GM23338 (cell line): ENCODE results near the gene KSR2. TPM values are rescaled to one million over a fixed set of nuclear protein-coding genes. Genes with fewer than 3 reads are reported as not detected.

Experiments used
- ATAC-seq: fragments of 200-7000 bp; cut with Tn5 transposase; 3 replicates; pipeline ENCODE4 v1.9.1; 2020
- DNase-seq: peaks from one replicate; pipeline ENCODE4 v3.0.0-alpha.2; 2015; ENCODE audit warnings: low spot score
- H2AFZ ChIP-seq: fragments of 200-600 bp; sonication (generic); 2 replicates; pipeline ENCODE4 v1.8.0; 2016; ENCODE audit warnings: antibody characterized with exemption, mild to moderate bottlenecking, moderate library complexity
- H3F3A ChIP-seq: fragments of 200-600 bp; sonication (generic); replicated peaks from 2 replicates; pipeline ENCODE4 v1.8.0; 2017; ENCODE audit warnings: antibody characterized with exemption, mixed run types, low read depth
- H3K27ac ChIP-seq: fragments of 200-600 bp; sonication (generic); 2 replicates; pipeline ENCODE4 v1.6.1; 2016; ENCODE audit warnings: low read depth
- H3K27me3 ChIP-seq: fragments of 200-600 bp; sonication (generic); 2 replicates; pipeline ENCODE4 v1.8.0; 2016; ENCODE audit warnings: mild to moderate bottlenecking, mixed run types, moderate library complexity; ENCODE audit not compliant: insufficient read depth
- H3K36me3 ChIP-seq: fragments of 200-600 bp; sonication (generic); 2 replicates; pipeline ENCODE4 v1.8.0; 2016; ENCODE audit warnings: mild to moderate bottlenecking; ENCODE audit not compliant: insufficient read depth
- H3K4me1 ChIP-seq: fragments of 200-600 bp; sonication (generic); 2 replicates; pipeline ENCODE4 v1.8.0; 2016; ENCODE audit warnings: mild to moderate bottlenecking, moderate library complexity; ENCODE audit not compliant: insufficient read depth
- H3K4me2 ChIP-seq: fragments of 200-600 bp; sonication (generic); 2 replicates; pipeline ENCODE4 v1.7.1; 2017; ENCODE audit warnings: mixed run types
- H3K4me3 ChIP-seq: fragments of 200-600 bp; sonication (generic); 2 replicates; pipeline ENCODE4 v1.6.1; 2016; ENCODE audit warnings: mixed run types
- H3K79me2 ChIP-seq: fragments of 200-600 bp; sonication (generic); replicated peaks from 2 replicates; pipeline ENCODE4 v1.8.0; 2017; ENCODE audit warnings: mild to moderate bottlenecking; ENCODE audit not compliant: insufficient read depth
- H3K9me2 ChIP-seq: fragments of 200-600 bp; sonication (generic); 2 replicates; pipeline ENCODE4 v1.8.0; 2017; ENCODE audit not compliant: insufficient read depth
- H4K20me1 ChIP-seq: fragments of 200-600 bp; sonication (generic); replicated peaks from 2 replicates; pipeline ENCODE4 v1.8.0; 2017; ENCODE audit warnings: mild to moderate bottlenecking; ENCODE audit not compliant: insufficient read depth
- H3K27ac Mint-ChIP-seq: 2 replicates; pipeline ENCODE4 v1.8.0; 2020; ENCODE audit warnings: inconsistent platforms, mild to moderate bottlenecking, moderate library complexity, mixed read lengths
- H3K27me3 Mint-ChIP-seq: 3 replicates; pipeline ENCODE4 v1.8.0; 2022; ENCODE audit warnings: low read depth, mild to moderate bottlenecking, moderate library complexity, mixed read lengths, inconsistent platforms; ENCODE audit not compliant: insufficient read depth, poor library complexity
- H3K36me3 Mint-ChIP-seq: 3 replicates; pipeline ENCODE4 v1.8.0; 2021; ENCODE audit warnings: low read depth, mild to moderate bottlenecking, inconsistent platforms, moderate library complexity, mixed read lengths
- H3K4me1 Mint-ChIP-seq: 3 replicates; pipeline ENCODE4 v1.8.0; 2020; ENCODE audit warnings: mild to moderate bottlenecking, inconsistent platforms, mixed read lengths
- H3K4me3 Mint-ChIP-seq: 3 replicates; pipeline ENCODE4 v1.8.0; 2021; ENCODE audit warnings: moderate library complexity, mild to moderate bottlenecking, inconsistent platforms, mixed read lengths
- H3K9me3 Mint-ChIP-seq: 3 replicates; pipeline ENCODE4 v1.8.0; 2020; ENCODE audit warnings: moderate library complexity, mild to moderate bottlenecking, inconsistent platforms, mixed read lengths
- CREB1 ChIP-seq: fragments of 250-450 bp; sonication (Bioruptor Pico); IDR thresholded peaks from 2 replicates; pipeline ENCODE4 v1.5.0; 2020; ENCODE audit warnings: low read depth, mild to moderate bottlenecking, moderate library complexity
- EZH2 ChIP-seq: fragments of 200-600 bp; sonication (generic); IDR thresholded peaks from one replicate; pipeline ENCODE4 v1.8.0; 2017; ENCODE audit warnings: antibody characterized with exemption, mild to moderate bottlenecking, low read depth; ENCODE audit not compliant: unreplicated experiment
- EZH2phosphoT487 ChIP-seq: fragments of 200-600 bp; sonication (generic); IDR thresholded peaks from one replicate; pipeline ENCODE4 v1.8.1; 2018; ENCODE audit warnings: antibody characterized with exemption; ENCODE audit not compliant: unreplicated experiment
- JUNB ChIP-seq: IDR thresholded peaks from one replicate; pipeline ENCODE4 v1.6.1; 2016; ENCODE audit warnings: antibody characterized with exemption; ENCODE audit not compliant: unreplicated experiment
- NANOG ChIP-seq: IDR thresholded peaks from 2 replicates; pipeline ENCODE4 v1.6.1; 2016; ENCODE audit warnings: antibody characterized with exemption, borderline replicate concordance
- POLR2AphosphoS5 ChIP-seq: IDR thresholded peaks from 2 replicates; pipeline ENCODE4 v1.6.1; 2016; ENCODE audit warnings: antibody characterized with exemption, low read depth
- STAT1 ChIP-seq: IDR thresholded peaks from one replicate; pipeline ENCODE4 v1.6.1; 2016; ENCODE audit warnings: antibody characterized with exemption; ENCODE audit not compliant: unreplicated experiment
- ZNF114 ChIP-seq: fragments of 250-450 bp; sonication (Bioruptor Pico); IDR thresholded peaks from 2 replicates; pipeline ENCODE4 v1.5.0; 2020; ENCODE audit warnings: mild to moderate bottlenecking, moderate library complexity
- ZNF331 ChIP-seq: fragments of 250-450 bp; sonication (Bioruptor Pico); IDR thresholded peaks from 2 replicates; pipeline ENCODE4 v1.5.0; 2020; ENCODE audit warnings: low read depth, mild to moderate bottlenecking, moderate library complexity
- polyA plus RNA-seq: library from polyadenylated mRNA; unstranded; fragments of >200 nt; fragmentation: Nextera tagmentation; extraction: Ambion mirVana; gene quantifications from 2 replicates; pipeline ENCODE4 v1.2.1, GENCODE V29; 2016
- total RNA-seq: library from RNA; depleted of rRNA; stranded (reverse); fragments of >200 nt; shearing (Covaris generic); gene quantifications from 2 replicates; pipeline ENCODE4 v1.2.3, GENCODE V29; 2014
- TF ChIP-seq, protein P1 (sequence below): fragments of 250-450 bp; sonication (Bioruptor Pico); IDR thresholded peaks from 2 replicates; pipeline ENCODE4 v1.5.0; 2020; ENCODE audit warnings: mild to moderate bottlenecking, moderate library complexity
- TF ChIP-seq, protein P2 (sequence below): IDR thresholded peaks from 2 replicates; pipeline ENCODE4 v1.6.1; 2016; ENCODE audit warnings: antibody characterized with exemption
- TF ChIP-seq, protein P3 (sequence below), 2 experiments: fragments of 200-600 bp in 1 of 2; sonication (generic) in 1 of 2; conservative IDR thresholded peaks; 2 replicates each; pipeline versions ENCODE4 v1.5.1 to v1.6.1; 2016 to 2017; ENCODE audit warnings: antibody characterized with exemption in 2 of 2, low read depth in 2 of 2, mild to moderate bottlenecking in 2 of 2, moderate library complexity in 1 of 2
- TF ChIP-seq, protein P4 (sequence below): IDR thresholded peaks from one replicate; pipeline ENCODE4 v1.6.1; 2018; ENCODE audit warnings: antibody characterized with exemption; ENCODE audit not compliant: unreplicated experiment

Gene KSR2
- total and polyA plus RNA-seq, 2 experiments from 2014 or later = 1.1 to 2.7 TPM

DNA sequence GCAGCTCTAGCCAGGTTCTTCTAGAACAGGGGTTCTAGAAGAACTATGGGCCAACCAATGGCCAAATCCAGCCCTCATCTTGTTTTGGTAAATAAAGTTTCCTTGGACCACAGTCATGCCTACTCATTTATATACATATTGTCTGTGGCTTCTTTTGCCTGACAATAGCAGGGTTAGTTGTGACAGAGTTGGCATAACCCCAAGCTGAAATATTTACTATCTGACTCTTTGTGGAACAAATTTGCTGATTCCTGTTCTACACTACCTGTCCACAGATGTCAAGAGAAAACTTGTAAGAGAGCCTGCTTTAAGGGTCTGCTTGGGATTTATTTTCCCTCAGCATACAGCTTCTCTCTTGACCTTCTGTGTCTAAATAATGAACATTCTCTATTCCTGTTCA lies 289.0 kb downstream of the KSR2 start:
- no peak overlapping the region for H3K4me3 ChIP-seq
- no peak overlapping the region for H2AFZ ChIP-seq
- no peak overlapping the region for H3K27ac Mint-ChIP-seq
- H4K20me1 ChIP-seq = no peaks in the 10 kb centered on the region
- no peak overlapping the region for H3K4me2 ChIP-seq
- H3K27me3 Mint-ChIP-seq = no peaks in the 10 kb centered on the region
- no peaks in the 10 kb centered on the region for H3K27me3 ChIP-seq
- no peaks in the 10 kb centered on the region; the same call in 1 of the 2 replicates for H3K4me1 ChIP-seq
- H3K79me2 ChIP-seq = no peaks in the 10 kb centered on the region
- no peak overlapping the region for H3K27ac ChIP-seq
- peaks cover 11% of the 10 kb centered on the region; the same call in 2 of the 3 replicates for H3K4me1 Mint-ChIP-seq
- no peaks in the 10 kb centered on the region for H3K36me3 Mint-ChIP-seq
- no peak for TF ChIP-seq EZH2phosphoT487
- TF ChIP-seq ZNF114 = no peak
- TF ChIP-seq ZNF331 (CRISPR knock-in tag) = no peak
- TF ChIP-seq NANOG = no peak
- TF ChIP-seq POLR2AphosphoS5 = no peak
- TF ChIP-seq, protein P1, sequence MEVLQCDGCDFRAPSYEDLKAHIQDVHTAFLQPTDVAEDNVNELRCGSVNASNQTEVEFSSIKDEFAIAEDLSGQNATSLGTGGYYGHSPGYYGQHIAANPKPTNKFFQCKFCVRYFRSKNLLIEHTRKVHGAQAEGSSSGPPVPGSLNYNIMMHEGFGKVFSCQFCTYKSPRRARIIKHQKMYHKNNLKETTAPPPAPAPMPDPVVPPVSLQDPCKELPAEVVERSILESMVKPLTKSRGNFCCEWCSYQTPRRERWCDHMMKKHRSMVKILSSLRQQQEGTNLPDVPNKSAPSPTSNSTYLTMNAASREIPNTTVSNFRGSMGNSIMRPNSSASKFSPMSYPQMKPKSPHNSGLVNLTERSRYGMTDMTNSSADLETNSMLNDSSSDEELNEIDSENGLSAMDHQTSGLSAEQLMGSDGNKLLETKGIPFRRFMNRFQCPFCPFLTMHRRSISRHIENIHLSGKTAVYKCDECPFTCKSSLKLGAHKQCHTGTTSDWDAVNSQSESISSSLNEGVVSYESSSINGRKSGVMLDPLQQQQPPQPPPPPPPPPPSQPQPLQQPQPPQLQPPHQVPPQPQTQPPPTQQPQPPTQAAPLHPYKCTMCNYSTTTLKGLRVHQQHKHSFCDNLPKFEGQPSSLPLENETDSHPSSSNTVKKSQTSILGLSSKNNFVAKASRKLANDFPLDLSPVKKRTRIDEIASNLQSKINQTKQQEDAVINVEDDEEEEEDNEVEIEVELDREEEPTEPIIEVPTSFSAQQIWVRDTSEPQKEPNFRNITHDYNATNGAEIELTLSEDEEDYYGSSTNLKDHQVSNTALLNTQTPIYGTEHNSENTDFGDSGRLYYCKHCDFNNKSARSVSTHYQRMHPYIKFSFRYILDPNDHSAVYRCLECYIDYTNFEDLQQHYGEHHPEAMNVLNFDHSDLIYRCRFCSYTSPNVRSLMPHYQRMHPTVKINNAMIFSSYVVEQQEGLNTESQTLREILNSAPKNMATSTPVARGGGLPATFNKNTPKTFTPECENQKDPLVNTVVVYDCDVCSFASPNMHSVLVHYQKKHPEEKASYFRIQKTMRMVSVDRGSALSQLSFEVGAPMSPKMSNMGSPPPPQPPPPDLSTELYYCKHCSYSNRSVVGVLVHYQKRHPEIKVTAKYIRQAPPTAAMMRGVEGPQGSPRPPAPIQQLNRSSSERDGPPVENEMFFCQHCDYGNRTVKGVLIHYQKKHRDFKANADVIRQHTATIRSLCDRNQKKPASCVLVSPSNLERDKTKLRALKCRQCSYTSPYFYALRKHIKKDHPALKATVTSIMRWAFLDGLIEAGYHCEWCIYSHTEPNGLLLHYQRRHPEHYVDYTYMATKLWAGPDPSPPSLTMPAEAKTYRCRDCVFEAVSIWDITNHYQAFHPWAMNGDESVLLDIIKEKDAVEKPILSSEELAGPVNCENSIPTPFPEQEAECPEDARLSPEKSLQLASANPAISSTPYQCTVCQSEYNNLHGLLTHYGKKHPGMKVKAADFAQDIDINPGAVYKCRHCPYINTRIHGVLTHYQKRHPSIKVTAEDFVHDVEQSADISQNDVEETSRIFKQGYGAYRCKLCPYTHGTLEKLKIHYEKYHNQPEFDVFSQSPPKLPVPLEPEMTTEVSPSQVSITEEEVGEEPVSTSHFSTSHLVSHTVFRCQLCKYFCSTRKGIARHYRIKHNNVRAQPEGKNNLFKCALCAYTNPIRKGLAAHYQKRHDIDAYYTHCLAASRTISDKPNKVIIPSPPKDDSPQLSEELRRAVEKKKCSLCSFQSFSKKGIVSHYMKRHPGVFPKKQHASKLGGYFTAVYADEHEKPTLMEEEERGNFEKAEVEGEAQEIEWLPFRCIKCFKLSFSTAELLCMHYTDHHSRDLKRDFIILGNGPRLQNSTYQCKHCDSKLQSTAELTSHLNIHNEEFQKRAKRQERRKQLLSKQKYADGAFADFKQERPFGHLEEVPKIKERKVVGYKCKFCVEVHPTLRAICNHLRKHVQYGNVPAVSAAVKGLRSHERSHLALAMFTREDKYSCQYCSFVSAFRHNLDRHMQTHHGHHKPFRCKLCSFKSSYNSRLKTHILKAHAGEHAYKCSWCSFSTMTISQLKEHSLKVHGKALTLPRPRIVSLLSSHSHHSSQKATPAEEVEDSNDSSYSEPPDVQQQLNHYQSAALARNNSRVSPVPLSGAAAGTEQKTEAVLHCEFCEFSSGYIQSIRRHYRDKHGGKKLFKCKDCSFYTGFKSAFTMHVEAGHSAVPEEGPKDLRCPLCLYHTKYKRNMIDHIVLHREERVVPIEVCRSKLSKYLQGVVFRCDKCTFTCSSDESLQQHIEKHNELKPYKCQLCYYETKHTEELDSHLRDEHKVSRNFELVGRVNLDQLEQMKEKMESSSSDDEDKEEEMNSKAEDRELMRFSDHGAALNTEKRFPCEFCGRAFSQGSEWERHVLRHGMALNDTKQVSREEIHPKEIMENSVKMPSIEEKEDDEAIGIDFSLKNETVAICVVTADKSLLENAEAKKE (CRISPR knock-in tag) = no peak
- TF ChIP-seq JUNB = no peak
- TF ChIP-seq CREB1 (CRISPR knock-in tag) = no peak
- no peak for TF ChIP-seq EZH2
- TF ChIP-seq, protein P2, sequence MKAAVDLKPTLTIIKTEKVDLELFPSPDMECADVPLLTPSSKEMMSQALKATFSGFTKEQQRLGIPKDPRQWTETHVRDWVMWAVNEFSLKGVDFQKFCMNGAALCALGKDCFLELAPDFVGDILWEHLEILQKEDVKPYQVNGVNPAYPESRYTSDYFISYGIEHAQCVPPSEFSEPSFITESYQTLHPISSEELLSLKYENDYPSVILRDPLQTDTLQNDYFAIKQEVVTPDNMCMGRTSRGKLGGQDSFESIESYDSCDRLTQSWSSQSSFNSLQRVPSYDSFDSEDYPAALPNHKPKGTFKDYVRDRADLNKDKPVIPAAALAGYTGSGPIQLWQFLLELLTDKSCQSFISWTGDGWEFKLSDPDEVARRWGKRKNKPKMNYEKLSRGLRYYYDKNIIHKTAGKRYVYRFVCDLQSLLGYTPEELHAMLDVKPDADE = no peak
- TF ChIP-seq, protein P3, sequence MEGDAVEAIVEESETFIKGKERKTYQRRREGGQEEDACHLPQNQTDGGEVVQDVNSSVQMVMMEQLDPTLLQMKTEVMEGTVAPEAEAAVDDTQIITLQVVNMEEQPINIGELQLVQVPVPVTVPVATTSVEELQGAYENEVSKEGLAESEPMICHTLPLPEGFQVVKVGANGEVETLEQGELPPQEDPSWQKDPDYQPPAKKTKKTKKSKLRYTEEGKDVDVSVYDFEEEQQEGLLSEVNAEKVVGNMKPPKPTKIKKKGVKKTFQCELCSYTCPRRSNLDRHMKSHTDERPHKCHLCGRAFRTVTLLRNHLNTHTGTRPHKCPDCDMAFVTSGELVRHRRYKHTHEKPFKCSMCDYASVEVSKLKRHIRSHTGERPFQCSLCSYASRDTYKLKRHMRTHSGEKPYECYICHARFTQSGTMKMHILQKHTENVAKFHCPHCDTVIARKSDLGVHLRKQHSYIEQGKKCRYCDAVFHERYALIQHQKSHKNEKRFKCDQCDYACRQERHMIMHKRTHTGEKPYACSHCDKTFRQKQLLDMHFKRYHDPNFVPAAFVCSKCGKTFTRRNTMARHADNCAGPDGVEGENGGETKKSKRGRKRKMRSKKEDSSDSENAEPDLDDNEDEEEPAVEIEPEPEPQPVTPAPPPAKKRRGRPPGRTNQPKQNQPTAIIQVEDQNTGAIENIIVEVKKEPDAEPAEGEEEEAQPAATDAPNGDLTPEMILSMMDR (conservative IDR thresholded peaks at IDR 0.05; ENCODE audit: low read depth in 2 of 2) = no peak
- TF ChIP-seq, protein P4, sequence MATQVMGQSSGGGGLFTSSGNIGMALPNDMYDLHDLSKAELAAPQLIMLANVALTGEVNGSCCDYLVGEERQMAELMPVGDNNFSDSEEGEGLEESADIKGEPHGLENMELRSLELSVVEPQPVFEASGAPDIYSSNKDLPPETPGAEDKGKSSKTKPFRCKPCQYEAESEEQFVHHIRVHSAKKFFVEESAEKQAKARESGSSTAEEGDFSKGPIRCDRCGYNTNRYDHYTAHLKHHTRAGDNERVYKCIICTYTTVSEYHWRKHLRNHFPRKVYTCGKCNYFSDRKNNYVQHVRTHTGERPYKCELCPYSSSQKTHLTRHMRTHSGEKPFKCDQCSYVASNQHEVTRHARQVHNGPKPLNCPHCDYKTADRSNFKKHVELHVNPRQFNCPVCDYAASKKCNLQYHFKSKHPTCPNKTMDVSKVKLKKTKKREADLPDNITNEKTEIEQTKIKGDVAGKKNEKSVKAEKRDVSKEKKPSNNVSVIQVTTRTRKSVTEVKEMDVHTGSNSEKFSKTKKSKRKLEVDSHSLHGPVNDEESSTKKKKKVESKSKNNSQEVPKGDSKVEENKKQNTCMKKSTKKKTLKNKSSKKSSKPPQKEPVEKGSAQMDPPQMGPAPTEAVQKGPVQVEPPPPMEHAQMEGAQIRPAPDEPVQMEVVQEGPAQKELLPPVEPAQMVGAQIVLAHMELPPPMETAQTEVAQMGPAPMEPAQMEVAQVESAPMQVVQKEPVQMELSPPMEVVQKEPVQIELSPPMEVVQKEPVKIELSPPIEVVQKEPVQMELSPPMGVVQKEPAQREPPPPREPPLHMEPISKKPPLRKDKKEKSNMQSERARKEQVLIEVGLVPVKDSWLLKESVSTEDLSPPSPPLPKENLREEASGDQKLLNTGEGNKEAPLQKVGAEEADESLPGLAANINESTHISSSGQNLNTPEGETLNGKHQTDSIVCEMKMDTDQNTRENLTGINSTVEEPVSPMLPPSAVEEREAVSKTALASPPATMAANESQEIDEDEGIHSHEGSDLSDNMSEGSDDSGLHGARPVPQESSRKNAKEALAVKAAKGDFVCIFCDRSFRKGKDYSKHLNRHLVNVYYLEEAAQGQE = no peak
- no peak for TF ChIP-seq STAT1
- H3K4me3 Mint-ChIP-seq = no peak overlapping the region
- DNase-seq (no peak), ATAC-seq (no peak)
- no peaks in the 10 kb centered on the region for H3K36me3 ChIP-seq
- H3K9me3 Mint-ChIP-seq = peaks cover 4% of the 10 kb centered on the region; the same call in 2 of the 3 replicates
- H3F3A ChIP-seq = no peaks in the 10 kb centered on the region
- no peaks in the 10 kb centered on the region for H3K9me2 ChIP-seq
